ENCODE data around the gene CCDC192.

- TF ChIP-seq POLR2AphosphoS5 (IDR thresholded peaks at IDR 0.05) (no peak), REST (IDR thresholded peaks at IDR 0.05; ENCODE audit: borderline replicate concordance) (no peak), CTCF (IDR thresholded peaks at IDR 0.05; ENCODE audit: poor library complexity, severe bottlenecking) (no peak), EZH2 (IDR thresholded peaks at IDR 0.05; ENCODE audit: borderline replicate concordance, insufficient read depth, low read length, poor library complexity, severe bottlenecking) (no peak), TAF1 (IDR thresholded peaks at IDR 0.05; ENCODE audit: low read depth) (no peak), SMC3 (conservative IDR thresholded peaks at IDR 0.05; ENCODE audit: poor library complexity) (no peak), RAD21 (conservative IDR thresholded peaks at IDR 0.05) (no peak), MXI1 (conservative IDR thresholded peaks at IDR 0.05; ENCODE audit: poor library complexity, severe bottlenecking) (no peak), EP300 (conservative IDR thresholded peaks at IDR 0.05; ENCODE audit: poor library complexity, severe bottlenecking) (no peak)
Measured at GRCh38 chr5:127697894-127698600, 5.1 kb upstream of the CCDC192 start.

Data from neural cell (in vitro differentiated cells).